ENCODE results near the gene APOL1. TPM values are rescaled to one million over a fixed set of nuclear protein-coding genes. Genes with fewer than 3 reads are reported as not detected.
A peak's percentile ranks its signal among the peaks of the same experiment; 100 is the strongest.

Gene APOL1
- total and polyA plus RNA-seq, 11 donors, result 10.4 to 132 (median 18.1) TPM

DNA sequence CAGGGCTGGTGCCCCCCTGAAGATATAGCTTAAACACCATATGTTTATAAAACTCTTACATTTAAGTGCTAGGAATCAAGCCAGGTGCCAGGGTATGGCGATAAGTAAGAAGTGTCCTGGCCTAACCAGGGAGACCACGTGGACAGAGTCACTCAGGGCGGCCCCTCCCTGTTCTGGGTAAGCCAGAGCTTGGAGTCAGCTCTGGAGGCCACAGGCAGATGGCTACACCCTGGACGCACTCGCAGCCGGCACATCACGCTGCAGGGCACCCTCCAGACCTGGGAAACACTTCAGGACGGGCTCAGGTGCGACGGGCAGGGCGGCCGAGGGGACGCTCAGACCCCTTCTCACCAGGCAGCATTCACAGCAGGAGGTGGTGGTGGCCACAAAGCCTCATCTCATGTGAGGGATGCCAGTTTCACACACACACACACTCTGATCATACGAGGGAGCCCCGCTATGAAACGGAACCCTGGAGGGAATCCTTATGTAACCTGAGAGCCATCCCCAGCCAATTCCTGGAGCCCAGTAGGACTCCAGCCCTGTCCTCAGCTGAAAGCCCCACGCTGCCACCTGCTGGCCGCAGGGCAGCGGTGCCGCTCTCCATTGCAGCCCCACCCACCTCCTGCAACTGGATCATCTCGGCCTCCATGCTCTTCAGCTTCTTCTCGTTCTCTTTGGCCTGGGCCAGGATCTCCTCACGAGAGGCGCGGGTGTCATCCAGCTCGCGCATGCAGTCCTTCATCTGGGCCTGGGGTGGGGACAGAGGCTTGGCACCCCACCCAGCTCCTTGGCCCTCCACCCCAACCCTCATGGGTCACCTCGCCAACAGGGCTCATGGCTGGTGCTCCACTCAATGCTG is 33.4 kb downstream of the APOL1 start:
- intact Hi-C loops (cut with DNase I), result loop anchor here in 2 of 10 donors (5.0 to 10.0 kb wide), 2 partner anchors 62 to 89 kb away; no protein-coding TSS in a partner anchor
- 32 to 62% (median 55%) methylated on average over 20 to 28 of the region's 28 CpGs for WGBS, 4 donors
- peaks cover 0 to 24% (median 13%) of the 10 kb centered on the region in 12 donors for H3K4me1 ChIP-seq
- no peaks in the 10 kb centered on the region for H3K27me3 ChIP-seq
- DNase-seq (peak; percentile 75 to 85 (median 79)), ATAC-seq (peak; percentile 74 to 88 (median 79))
- peaks cover 10 to 95% (median 89%) of the 10 kb centered on the region in 9 donors for H3K36me3 ChIP-seq
- no peaks in the 10 kb centered on the region for H3K9me3 ChIP-seq
- no peak overlapping the region for H3K4me3 ChIP-seq
- no peak for TF ChIP-seq POLR2A (IDR thresholded peaks at IDR 0.05)
- TF ChIP-seq, protein P1, sequence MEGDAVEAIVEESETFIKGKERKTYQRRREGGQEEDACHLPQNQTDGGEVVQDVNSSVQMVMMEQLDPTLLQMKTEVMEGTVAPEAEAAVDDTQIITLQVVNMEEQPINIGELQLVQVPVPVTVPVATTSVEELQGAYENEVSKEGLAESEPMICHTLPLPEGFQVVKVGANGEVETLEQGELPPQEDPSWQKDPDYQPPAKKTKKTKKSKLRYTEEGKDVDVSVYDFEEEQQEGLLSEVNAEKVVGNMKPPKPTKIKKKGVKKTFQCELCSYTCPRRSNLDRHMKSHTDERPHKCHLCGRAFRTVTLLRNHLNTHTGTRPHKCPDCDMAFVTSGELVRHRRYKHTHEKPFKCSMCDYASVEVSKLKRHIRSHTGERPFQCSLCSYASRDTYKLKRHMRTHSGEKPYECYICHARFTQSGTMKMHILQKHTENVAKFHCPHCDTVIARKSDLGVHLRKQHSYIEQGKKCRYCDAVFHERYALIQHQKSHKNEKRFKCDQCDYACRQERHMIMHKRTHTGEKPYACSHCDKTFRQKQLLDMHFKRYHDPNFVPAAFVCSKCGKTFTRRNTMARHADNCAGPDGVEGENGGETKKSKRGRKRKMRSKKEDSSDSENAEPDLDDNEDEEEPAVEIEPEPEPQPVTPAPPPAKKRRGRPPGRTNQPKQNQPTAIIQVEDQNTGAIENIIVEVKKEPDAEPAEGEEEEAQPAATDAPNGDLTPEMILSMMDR (IDR thresholded peaks at IDR 0.05), result peak; percentile 75 to 96 (median 88)
- peak overlapping the region in 10 of 12 donors; percentile 25 to 88 (median 60) for H3K27ac ChIP-seq

DNA sequence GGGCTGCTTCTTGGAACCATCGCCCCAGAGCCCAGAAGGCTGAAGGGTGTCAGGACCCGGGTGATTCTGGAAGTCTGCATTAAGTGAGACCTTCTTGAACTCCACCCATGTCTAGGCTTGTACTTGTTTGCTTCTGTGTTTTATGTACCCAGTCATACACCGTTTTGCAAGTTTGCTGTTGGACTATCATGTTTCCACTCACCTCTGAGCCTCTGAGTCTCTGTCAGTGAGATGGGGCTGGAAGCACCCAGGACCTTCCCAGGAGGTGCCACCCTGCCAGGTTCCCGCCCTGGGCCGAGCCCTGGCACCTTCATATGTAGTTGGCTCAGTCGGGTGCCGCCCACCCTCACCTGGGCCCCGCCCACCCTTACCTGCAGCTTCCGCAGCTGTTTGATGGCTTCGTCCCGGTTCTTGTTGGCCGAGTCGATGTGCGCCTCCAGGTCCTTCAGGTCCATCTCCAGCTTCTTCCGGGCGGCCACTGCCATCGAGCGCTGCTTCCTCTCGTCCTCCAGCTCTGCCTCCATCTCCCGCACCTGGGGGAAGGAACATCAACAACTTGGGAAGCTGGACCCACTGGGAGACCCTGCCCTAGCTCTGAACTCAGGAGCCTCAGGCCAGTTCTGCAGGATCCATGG is 35.1 kb downstream of the APOL1 start:
- ATAC-seq, result no peak
- TF ChIP-seq POLR2A (IDR thresholded peaks at IDR 0.05), result no peak
- TF ChIP-seq, protein P1 (IDR thresholded peaks at IDR 0.05), result no peak
- intact Hi-C loops (cut with DNase I), result loop anchor here in 2 of 10 donors (5.0 to 10.0 kb wide), 2 partner anchors 63 to 91 kb away; no protein-coding TSS in a partner anchor
- Histone ChIP-seq H3K4me3 (no peak overlapping the region), H3K27me3 (no peaks in the 10 kb centered on the region), H3K4me1 (peaks cover 0 to 24% (median 13%) of the 10 kb centered on the region in 12 donors), H3K36me3 (peaks cover 15 to 95% (median 88%) of the 10 kb centered on the region in 9 donors), H3K27ac (peak overlapping the region in 1 of 12 donors; percentile 88), H3K9me3 (no peaks in the 10 kb centered on the region)
- DNase-seq, result peak in 1 of 5 donors; percentile 25
- WGBS, 4 donors, result 90 to 94% (median 92%) methylated on average over 20 of the region's 20 CpGs

DNA sequence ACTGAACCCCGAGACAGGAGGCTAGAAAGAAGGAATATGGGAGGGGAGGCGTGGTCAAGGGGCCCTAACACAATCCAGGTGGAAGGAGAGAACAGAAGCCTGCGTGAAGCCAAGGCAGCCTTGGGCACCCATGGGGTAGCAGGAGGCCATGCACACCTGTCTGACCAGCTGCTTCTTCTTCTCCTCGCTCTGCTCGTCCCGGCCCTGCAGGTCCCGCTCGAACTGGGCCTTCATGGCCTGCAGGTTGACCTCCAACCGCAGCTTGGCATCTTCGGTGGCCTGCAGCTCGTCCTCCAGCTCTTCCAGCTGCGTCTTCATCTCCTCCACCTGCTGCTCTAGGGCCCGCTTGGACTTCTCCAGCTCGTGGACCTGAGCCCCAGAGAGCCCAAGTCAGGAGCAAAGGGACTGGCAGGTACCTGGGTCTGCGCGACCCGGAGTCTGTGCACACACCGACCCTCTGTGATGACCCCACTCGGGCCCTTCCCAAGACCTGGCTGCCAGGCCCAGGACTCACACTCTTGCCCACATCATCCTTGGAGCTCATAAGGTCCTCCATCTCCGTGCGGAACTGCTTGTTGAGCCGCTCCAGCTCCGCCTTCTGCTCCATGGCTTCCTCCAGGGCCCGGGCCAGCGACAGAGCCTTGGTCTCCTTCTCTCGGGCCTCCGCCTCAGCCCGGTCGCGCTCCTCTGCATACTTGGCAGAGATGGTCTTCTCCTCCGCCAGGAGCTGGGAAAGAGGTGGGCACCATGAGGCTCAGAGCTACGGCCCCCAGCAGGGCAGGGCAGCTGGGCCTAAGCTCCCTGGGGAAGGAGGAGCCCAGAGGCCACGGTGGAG is 35.9 kb downstream of the APOL1 start:
- Histone ChIP-seq H3K36me3 (peaks cover 17 to 95% (median 89%) of the 10 kb centered on the region in 9 donors), H3K4me3 (no peak overlapping the region), H3K9me3 (no peaks in the 10 kb centered on the region), H3K4me1 (peaks cover 0 to 24% (median 13%) of the 10 kb centered on the region in 12 donors), H3K27ac (peak overlapping the region in 1 of 12 donors; percentile 73), H3K27me3 (no peaks in the 10 kb centered on the region)
- peak in 1 of 5 donors; percentile 25 for DNase-seq
- TF ChIP-seq, protein P1 (IDR thresholded peaks at IDR 0.05), result no peak
- no peak for TF ChIP-seq POLR2A (IDR thresholded peaks at IDR 0.05)
- no peak for ATAC-seq
- intact Hi-C loops (cut with DNase I), result loop anchor here in 2 of 10 donors (5.0 to 10.0 kb wide), 2 partner anchors 64 to 91 kb away; no protein-coding TSS in a partner anchor
- 89 to 91% (median 90%) methylated on average over 33 of the region's 33 CpGs for WGBS, 4 donors
